ENCODE measurements around the gene CFAP90.
A peak's percentile ranks its signal among the peaks of the same experiment; 100 is the strongest.

CFAP90 gene

GRCh38 chr5:7881091-7881490 lies 30.2 kb upstream of the CFAP90 start:
- no peak overlapping the region for H3K4me3 ChIP-seq (ENCODE audit: low read depth in 1 of 2, low read length in 2 of 2)
- H3K9ac ChIP-seq (ENCODE audit: low read depth in 1 of 2, low read length in 2 of 2), result no peak overlapping the region
- H3K4me1 ChIP-seq (ENCODE audit: control insufficient read depth in 1 of 2, insufficient read depth in 2 of 2, low read length in 2 of 2), result peaks cover 17% of the 10 kb centered on the region in 2 donors
- peaks cover 52 to 77% of the 10 kb centered on the region in 2 donors for H3K36me3 ChIP-seq (ENCODE audit: control insufficient read depth in 1 of 2, insufficient read depth in 2 of 2, low read length in 2 of 2)
- H3K9me3 ChIP-seq (ENCODE audit: control insufficient read depth in 1 of 2, low read length in 2 of 2), result no peaks in the 10 kb centered on the region
- H3K27ac ChIP-seq (ENCODE audit: low read depth, low read length), result no peak overlapping the region
- H3K27me3 ChIP-seq (ENCODE audit: control insufficient read depth in 1 of 2, insufficient read depth in 2 of 2, low read length in 2 of 2), result no peaks in the 10 kb centered on the region

DNA sequence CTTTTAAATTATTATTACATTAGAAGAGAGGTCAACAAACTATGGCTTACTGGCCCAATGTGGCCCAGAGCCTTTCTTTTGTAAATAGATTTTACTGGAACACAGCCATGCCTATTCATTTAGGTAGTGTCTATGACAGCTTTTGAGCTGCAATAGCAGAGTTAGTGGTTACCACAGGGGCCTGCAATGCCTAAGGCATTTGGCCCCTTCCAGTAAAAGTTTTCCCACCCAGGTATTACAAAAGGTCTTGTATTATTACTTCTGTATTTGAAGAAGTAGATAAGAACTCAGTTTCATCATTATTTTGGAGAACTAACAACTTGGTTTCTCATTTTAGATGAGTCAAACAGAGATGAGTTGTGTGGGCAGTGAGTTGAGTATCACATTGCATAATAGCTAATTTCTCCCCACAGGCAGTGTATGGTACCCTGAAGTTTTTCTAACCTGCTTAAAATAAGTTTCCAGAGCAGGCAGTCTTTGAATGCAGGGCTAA lies 27.5 kb upstream of the CFAP90 start:
- Histone ChIP-seq H3K27me3 (ENCODE audit: control insufficient read depth in 1 of 2, insufficient read depth in 2 of 2, low read length in 2 of 2) (no peaks in the 10 kb centered on the region), H3K9me3 (ENCODE audit: control insufficient read depth in 1 of 2, low read length in 2 of 2) (no peaks in the 10 kb centered on the region), H3K4me3 (ENCODE audit: low read depth in 1 of 2, low read length in 2 of 2) (no peak overlapping the region), H3K9ac (ENCODE audit: low read depth in 1 of 2, low read length in 2 of 2) (no peak overlapping the region), H3K27ac (ENCODE audit: low read depth, low read length) (no peak overlapping the region), H3K36me3 (ENCODE audit: control insufficient read depth in 1 of 2, insufficient read depth in 2 of 2, low read length in 2 of 2) (peaks cover 56 to 69% of the 10 kb centered on the region in 2 donors), H3K4me1 (ENCODE audit: control insufficient read depth in 1 of 2, insufficient read depth in 2 of 2, low read length in 2 of 2) (peaks cover 17 to 21% of the 10 kb centered on the region in 2 donors)

GRCh38 chr5:7877851-7878250 lies 26.9 kb upstream of the CFAP90 start:
- H3K4me3 ChIP-seq (ENCODE audit: low read depth in 1 of 2, low read length in 2 of 2), result no peak overlapping the region
- H3K27ac ChIP-seq (ENCODE audit: low read depth, low read length), result no peak overlapping the region
- no peaks in the 10 kb centered on the region for H3K27me3 ChIP-seq (ENCODE audit: control insufficient read depth in 1 of 2, insufficient read depth in 2 of 2, low read length in 2 of 2)
- no peaks in the 10 kb centered on the region for H3K9me3 ChIP-seq (ENCODE audit: control insufficient read depth in 1 of 2, low read length in 2 of 2)
- peaks cover 18 to 23% of the 10 kb centered on the region in 2 donors for H3K4me1 ChIP-seq (ENCODE audit: control insufficient read depth in 1 of 2, insufficient read depth in 2 of 2, low read length in 2 of 2)
- H3K36me3 ChIP-seq (ENCODE audit: control insufficient read depth in 1 of 2, insufficient read depth in 2 of 2, low read length in 2 of 2), result peaks cover 50 to 66% of the 10 kb centered on the region in 2 donors
- H3K9ac ChIP-seq (ENCODE audit: low read depth in 1 of 2, low read length in 2 of 2), result no peak overlapping the region

DNA sequence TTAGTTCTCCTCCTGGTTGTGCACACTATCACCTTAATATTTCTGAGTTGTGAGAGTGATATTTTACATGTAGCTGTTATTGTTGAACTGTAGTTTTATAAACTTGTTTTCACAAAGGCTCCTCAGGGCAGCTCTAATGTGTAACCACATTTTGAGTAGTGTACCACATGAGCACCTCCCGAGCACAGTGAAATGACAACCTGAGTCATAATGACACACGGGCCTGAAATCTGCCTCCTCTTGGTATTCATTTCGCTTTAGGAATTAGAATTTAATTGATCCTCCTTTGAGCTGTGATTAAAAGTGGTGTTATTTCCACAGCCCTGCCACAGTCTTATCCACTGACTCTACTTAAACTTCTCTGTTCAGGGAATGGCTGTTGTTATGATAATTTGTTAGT lies 25.9 kb upstream of the CFAP90 start:
- Histone ChIP-seq H3K9me3 (ENCODE audit: control insufficient read depth in 1 of 2, low read length in 2 of 2) (no peaks in the 10 kb centered on the region), H3K9ac (ENCODE audit: low read depth in 1 of 2, low read length in 2 of 2) (no peak overlapping the region), H3K27me3 (ENCODE audit: control insufficient read depth in 1 of 2, insufficient read depth in 2 of 2, low read length in 2 of 2) (no peaks in the 10 kb centered on the region), H3K27ac (ENCODE audit: low read depth, low read length) (no peak overlapping the region), H3K4me1 (ENCODE audit: control insufficient read depth in 1 of 2, insufficient read depth in 2 of 2, low read length in 2 of 2) (peaks cover 21 to 30% of the 10 kb centered on the region in 2 donors), H3K4me3 (ENCODE audit: low read depth in 1 of 2, low read length in 2 of 2) (no peak overlapping the region), H3K36me3 (ENCODE audit: control insufficient read depth in 1 of 2, insufficient read depth in 2 of 2, low read length in 2 of 2) (peaks cover 41 to 59% of the 10 kb centered on the region in 2 donors)

- Histone ChIP-seq H3K9ac (ENCODE audit: low read depth in 1 of 2, low read length in 2 of 2) (no peak overlapping the region), H3K27ac (ENCODE audit: low read depth, low read length) (no peak overlapping the region), H3K4me3 (ENCODE audit: low read depth in 1 of 2, low read length in 2 of 2) (no peak overlapping the region), H3K9me3 (ENCODE audit: control insufficient read depth in 1 of 2, low read length in 2 of 2) (no peaks in the 10 kb centered on the region), H3K27me3 (ENCODE audit: control insufficient read depth in 1 of 2, insufficient read depth in 2 of 2, low read length in 2 of 2) (no peaks in the 10 kb centered on the region), H3K4me1 (ENCODE audit: control insufficient read depth in 1 of 2, insufficient read depth in 2 of 2, low read length in 2 of 2) (peaks cover 36 to 43% of the 10 kb centered on the region in 2 donors), H3K36me3 (ENCODE audit: control insufficient read depth in 1 of 2, insufficient read depth in 2 of 2, low read length in 2 of 2) (peaks cover 33 to 43% of the 10 kb centered on the region in 2 donors)
Observed at GRCh38 chr5:7875151-7875550, 24.2 kb upstream of the CFAP90 start.

GRCh38 chr5:7874639-7875038 lies 23.7 kb upstream of the CFAP90 start:
- Histone ChIP-seq H3K9me3 (ENCODE audit: control insufficient read depth in 1 of 2, low read length in 2 of 2) (no peaks in the 10 kb centered on the region), H3K4me3 (ENCODE audit: low read depth in 1 of 2, low read length in 2 of 2) (no peak overlapping the region), H3K27ac (ENCODE audit: low read depth, low read length) (no peak overlapping the region), H3K9ac (ENCODE audit: low read depth in 1 of 2, low read length in 2 of 2) (no peak overlapping the region), H3K27me3 (ENCODE audit: control insufficient read depth in 1 of 2, insufficient read depth in 2 of 2, low read length in 2 of 2) (no peaks in the 10 kb centered on the region), H3K36me3 (ENCODE audit: control insufficient read depth in 1 of 2, insufficient read depth in 2 of 2, low read length in 2 of 2) (peaks cover 28 to 37% of the 10 kb centered on the region in 2 donors), H3K4me1 (ENCODE audit: control insufficient read depth in 1 of 2, insufficient read depth in 2 of 2, low read length in 2 of 2) (peaks cover 35 to 43% of the 10 kb centered on the region in 2 donors)

DNA sequence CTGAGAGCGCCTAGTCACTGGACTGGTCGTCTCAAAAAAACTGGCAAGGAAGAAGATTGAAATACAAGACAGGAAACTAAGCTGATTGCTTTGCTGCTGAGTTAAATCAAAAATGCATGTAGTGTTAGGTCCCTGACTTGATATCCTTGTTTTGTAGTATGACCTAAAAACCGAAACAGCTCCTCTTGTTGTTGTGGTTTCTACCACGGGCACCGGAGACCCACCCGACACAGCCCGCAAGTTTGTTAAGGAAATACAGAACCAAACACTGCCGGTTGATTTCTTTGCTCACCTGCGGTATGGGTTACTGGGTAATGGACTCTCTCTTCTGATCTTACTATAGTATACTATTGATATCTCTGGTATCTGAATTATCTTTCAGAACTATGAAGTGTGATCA lies 22.3 kb upstream of the CFAP90 start:
- Histone ChIP-seq H3K4me1 (ENCODE audit: control insufficient read depth in 1 of 2, insufficient read depth in 2 of 2, low read length in 2 of 2) (peaks cover 27 to 34% of the 10 kb centered on the region in 2 donors), H3K4me3 (ENCODE audit: low read depth in 1 of 2, low read length in 2 of 2) (peak overlapping the region in 1 of 2 donors; percentile 1), H3K36me3 (ENCODE audit: control insufficient read depth in 1 of 2, insufficient read depth in 2 of 2, low read length in 2 of 2) (peaks cover 26 to 31% of the 10 kb centered on the region in 2 donors), H3K27me3 (ENCODE audit: control insufficient read depth in 1 of 2, insufficient read depth in 2 of 2, low read length in 2 of 2) (no peaks in the 10 kb centered on the region), H3K9me3 (ENCODE audit: control insufficient read depth in 1 of 2, low read length in 2 of 2) (no peaks in the 10 kb centered on the region), H3K9ac (ENCODE audit: low read depth in 1 of 2, low read length in 2 of 2) (no peak overlapping the region), H3K27ac (ENCODE audit: low read depth, low read length) (no peak overlapping the region)

GRCh38 chr5:7872517-7873130 lies 21.7 kb upstream of the CFAP90 start:
- Histone ChIP-seq H3K36me3 (ENCODE audit: control insufficient read depth in 1 of 2, insufficient read depth in 2 of 2, low read length in 2 of 2) (peaks cover 20 to 25% of the 10 kb centered on the region in 2 donors), H3K27ac (ENCODE audit: low read depth, low read length) (no peak overlapping the region), H3K9me3 (ENCODE audit: control insufficient read depth in 1 of 2, low read length in 2 of 2) (no peaks in the 10 kb centered on the region), H3K4me3 (ENCODE audit: low read depth in 1 of 2, low read length in 2 of 2) (no peak overlapping the region), H3K27me3 (ENCODE audit: control insufficient read depth in 1 of 2, insufficient read depth in 2 of 2, low read length in 2 of 2) (no peaks in the 10 kb centered on the region), H3K4me1 (ENCODE audit: control insufficient read depth in 1 of 2, insufficient read depth in 2 of 2, low read length in 2 of 2) (peaks cover 26 to 31% of the 10 kb centered on the region in 2 donors), H3K9ac (ENCODE audit: low read depth in 1 of 2, low read length in 2 of 2) (no peak overlapping the region)

GRCh38 chr5:7871653-7872052 lies 20.7 kb upstream of the CFAP90 start:
- Histone ChIP-seq H3K4me1 (ENCODE audit: control insufficient read depth in 1 of 2, insufficient read depth in 2 of 2, low read length in 2 of 2) (peaks cover 34 to 38% of the 10 kb centered on the region in 2 donors), H3K27me3 (ENCODE audit: control insufficient read depth in 1 of 2, insufficient read depth in 2 of 2, low read length in 2 of 2) (no peaks in the 10 kb centered on the region), H3K9ac (ENCODE audit: low read depth in 1 of 2, low read length in 2 of 2) (no peak overlapping the region), H3K36me3 (ENCODE audit: control insufficient read depth in 1 of 2, insufficient read depth in 2 of 2, low read length in 2 of 2) (peaks cover 15 to 22% of the 10 kb centered on the region in 2 donors), H3K9me3 (ENCODE audit: control insufficient read depth in 1 of 2, low read length in 2 of 2) (no peaks in the 10 kb centered on the region), H3K27ac (ENCODE audit: low read depth, low read length) (no peak overlapping the region), H3K4me3 (ENCODE audit: low read depth in 1 of 2, low read length in 2 of 2) (no peak overlapping the region)

GRCh38 chr5:7869474-7870136 lies 18.7 kb upstream of the CFAP90 start:
- H3K36me3 ChIP-seq (ENCODE audit: control insufficient read depth in 1 of 2, insufficient read depth in 2 of 2, low read length in 2 of 2), result peaks cover 3 to 11% of the 10 kb centered on the region in 2 donors
- peak overlapping the region; percentile 73 to 79 for H3K9ac ChIP-seq (ENCODE audit: low read depth in 1 of 2, low read length in 2 of 2)
- H3K4me1 ChIP-seq (ENCODE audit: control insufficient read depth in 1 of 2, insufficient read depth in 2 of 2, low read length in 2 of 2), result peaks cover 38 to 44% of the 10 kb centered on the region in 2 donors
- peak overlapping the region; percentile 79 to 83 for H3K4me3 ChIP-seq (ENCODE audit: low read depth in 1 of 2, low read length in 2 of 2)
- H3K9me3 ChIP-seq (ENCODE audit: control insufficient read depth in 1 of 2, low read length in 2 of 2), result no peaks in the 10 kb centered on the region
- no peaks in the 10 kb centered on the region for H3K27me3 ChIP-seq (ENCODE audit: control insufficient read depth in 1 of 2, insufficient read depth in 2 of 2, low read length in 2 of 2)
- H3K27ac ChIP-seq (ENCODE audit: low read depth, low read length), result peak overlapping the region; percentile 28
